Measurements from ENCODE around the gene IL12RB1.
A peak's percentile ranks its signal among the peaks of the same experiment; 100 is the strongest.
"Not testable (repeated sequence)": the region's sequence is repeated elsewhere in the genome, so short reads cannot be mapped to it uniquely, and the experiment has no call there.

IL12RB1 gene

DNA sequence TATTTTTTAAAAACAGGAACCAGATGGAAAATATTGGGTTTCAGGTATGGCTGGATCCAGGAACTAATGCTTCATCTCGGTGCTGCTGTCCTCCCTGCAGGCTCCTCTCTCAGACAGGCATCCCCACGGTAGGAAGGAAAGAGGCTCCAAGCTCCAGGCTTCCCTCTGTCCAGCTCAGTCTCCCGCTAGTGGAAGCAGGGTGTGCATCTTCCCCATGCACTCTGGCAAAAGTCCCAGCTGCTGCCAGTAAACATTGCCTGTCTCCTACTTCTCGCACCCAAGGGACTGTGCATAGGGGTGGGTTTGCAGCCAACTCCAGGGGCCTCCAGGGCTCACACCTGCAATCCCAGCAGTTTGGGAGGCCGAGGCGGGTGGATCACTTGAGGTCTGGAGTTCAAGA, 29.2 kb downstream of the IL12RB1 start:
- Mint-ChIP-seq H3K27ac (no peak overlapping the region), H3K4me3 (no peak overlapping the region), H3K4me1 (ENCODE audit: low read depth) (peaks cover 15% of the 10 kb centered on the region), H3K9me3 (no peaks in the 10 kb centered on the region), H3K36me3 (ENCODE audit: low read depth) (no peaks in the 10 kb centered on the region), H3K27me3 (no peaks in the 10 kb centered on the region)

DNA sequence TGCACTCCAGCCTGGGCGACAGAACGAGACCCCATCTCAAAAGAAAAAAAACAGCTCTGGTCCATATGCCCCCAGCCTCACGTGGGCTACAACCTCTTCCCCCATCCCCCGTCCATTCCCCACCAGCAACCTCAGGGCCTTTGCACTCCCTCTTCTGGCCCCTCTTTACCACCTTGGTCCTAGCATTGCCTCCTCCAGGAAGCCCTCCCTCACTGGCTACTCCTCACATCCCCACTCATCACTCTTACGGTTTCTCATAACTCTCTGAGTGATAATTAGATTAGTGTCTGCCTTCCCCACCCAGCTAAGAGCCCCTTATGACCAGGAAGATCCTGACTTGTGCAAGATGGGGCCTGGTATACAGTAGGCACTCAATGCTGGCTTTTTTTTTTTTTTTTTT, 30.8 kb downstream of the IL12RB1 start:
- H3K4me3 Mint-ChIP-seq, result no peak overlapping the region
- H3K36me3 Mint-ChIP-seq (ENCODE audit: low read depth), result no peaks in the 10 kb centered on the region
- H3K27me3 Mint-ChIP-seq, result no peaks in the 10 kb centered on the region
- H3K9me3 Mint-ChIP-seq, result no peaks in the 10 kb centered on the region
- H3K27ac Mint-ChIP-seq, result no peak overlapping the region
- peaks cover 15% of the 10 kb centered on the region for H3K4me1 Mint-ChIP-seq (ENCODE audit: low read depth)

DNA sequence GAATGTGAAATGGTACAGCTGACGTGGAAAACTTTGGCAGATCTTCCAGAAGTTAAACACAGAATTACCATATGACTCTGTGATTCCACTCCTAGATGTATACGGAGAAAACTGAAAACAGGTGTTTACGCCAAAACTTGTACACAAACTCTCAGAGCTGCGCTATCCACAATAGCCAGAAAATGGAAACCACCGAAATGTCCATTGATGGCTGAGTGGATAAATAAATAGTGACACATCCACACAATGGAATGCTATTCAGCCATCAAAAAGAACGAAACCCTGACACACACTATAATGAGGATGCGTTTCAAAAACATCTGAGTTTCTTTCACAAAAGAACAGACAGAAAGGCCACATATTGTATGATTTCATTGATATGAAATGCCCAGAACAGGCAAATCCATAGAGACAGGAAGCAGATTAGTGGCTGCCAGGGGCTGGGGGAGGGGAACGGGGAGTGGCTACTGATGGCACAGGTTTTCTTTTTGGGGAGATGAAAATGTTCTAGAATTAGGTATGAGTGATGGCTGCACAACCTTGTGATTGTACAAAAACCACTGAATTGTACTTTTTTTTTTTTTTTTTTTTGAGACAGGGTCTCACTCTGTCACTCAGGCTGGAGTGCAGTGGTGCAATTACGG, 33.0 kb downstream of the IL12RB1 start:
- no peaks in the 10 kb centered on the region for H3K9me3 Mint-ChIP-seq
- no peak overlapping the region for H3K27ac Mint-ChIP-seq

DNA sequence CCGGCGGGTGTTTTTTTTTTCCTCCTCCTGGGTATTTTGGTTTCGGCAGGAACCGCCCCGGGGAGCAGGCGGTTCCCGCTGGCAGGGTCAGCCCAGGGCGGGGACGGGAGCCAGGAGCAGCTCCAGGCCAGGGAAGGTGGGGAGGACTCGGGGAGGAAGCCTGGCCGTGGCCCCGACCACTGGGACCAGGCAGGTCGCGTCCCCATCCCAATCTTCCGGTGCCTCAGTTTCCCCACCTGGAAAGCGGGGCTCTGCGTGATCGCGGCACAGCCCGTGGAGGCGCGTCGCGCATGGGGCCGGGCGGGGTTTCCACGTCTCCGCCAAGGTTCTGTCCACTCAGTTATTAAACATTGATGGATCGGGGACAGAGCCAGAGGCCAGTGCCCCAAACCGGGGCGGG, 34.8 kb downstream of the IL12RB1 start:
- H3K27me3 Mint-ChIP-seq, result no peaks in the 10 kb centered on the region
- H3K36me3 Mint-ChIP-seq (ENCODE audit: low read depth), result no peaks in the 10 kb centered on the region
- no peak overlapping the region for H3K27ac Mint-ChIP-seq
- H3K4me3 Mint-ChIP-seq, result no peak overlapping the region
- peaks cover 16% of the 10 kb centered on the region for H3K4me1 Mint-ChIP-seq (ENCODE audit: low read depth)
- H3K9me3 Mint-ChIP-seq, result no peaks in the 10 kb centered on the region

More for the DNA sequence above, 33.0 kb downstream of the IL12RB1 start:
- no peaks in the 10 kb centered on the region for H3K36me3 Mint-ChIP-seq (ENCODE audit: low read depth)
- H3K27me3 Mint-ChIP-seq, result no peaks in the 10 kb centered on the region
- H3K4me1 Mint-ChIP-seq (ENCODE audit: low read depth), result peaks cover 22% of the 10 kb centered on the region
- no peak overlapping the region for H3K4me3 Mint-ChIP-seq

DNA sequence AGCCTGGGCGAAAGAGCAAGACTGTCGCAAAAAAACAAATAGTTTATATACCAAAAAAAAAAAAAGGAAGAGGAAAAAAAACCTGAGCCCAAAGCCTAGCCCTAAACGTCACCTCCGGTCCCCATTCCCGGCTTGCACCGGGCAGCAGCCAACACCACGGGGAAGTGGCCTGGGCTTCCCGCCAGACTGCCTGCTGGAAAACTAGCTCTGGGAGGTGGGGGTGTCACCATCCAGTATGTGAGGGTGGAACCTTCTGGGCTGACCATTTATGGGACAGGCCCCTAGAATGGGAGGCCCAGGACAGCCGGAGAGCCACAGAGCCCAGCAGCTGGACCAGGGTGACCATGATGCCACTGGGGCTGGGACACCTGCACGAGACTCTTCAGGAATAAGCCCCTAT, 37.3 kb downstream of the IL12RB1 start:
- Mint-ChIP-seq H3K4me1 (ENCODE audit: low read depth) (peaks cover 41% of the 10 kb centered on the region), H3K27me3 (no peaks in the 10 kb centered on the region), H3K36me3 (ENCODE audit: low read depth) (no peaks in the 10 kb centered on the region), H3K9me3 (no peaks in the 10 kb centered on the region), H3K4me3 (no peak overlapping the region), H3K27ac (no peak overlapping the region)

DNA sequence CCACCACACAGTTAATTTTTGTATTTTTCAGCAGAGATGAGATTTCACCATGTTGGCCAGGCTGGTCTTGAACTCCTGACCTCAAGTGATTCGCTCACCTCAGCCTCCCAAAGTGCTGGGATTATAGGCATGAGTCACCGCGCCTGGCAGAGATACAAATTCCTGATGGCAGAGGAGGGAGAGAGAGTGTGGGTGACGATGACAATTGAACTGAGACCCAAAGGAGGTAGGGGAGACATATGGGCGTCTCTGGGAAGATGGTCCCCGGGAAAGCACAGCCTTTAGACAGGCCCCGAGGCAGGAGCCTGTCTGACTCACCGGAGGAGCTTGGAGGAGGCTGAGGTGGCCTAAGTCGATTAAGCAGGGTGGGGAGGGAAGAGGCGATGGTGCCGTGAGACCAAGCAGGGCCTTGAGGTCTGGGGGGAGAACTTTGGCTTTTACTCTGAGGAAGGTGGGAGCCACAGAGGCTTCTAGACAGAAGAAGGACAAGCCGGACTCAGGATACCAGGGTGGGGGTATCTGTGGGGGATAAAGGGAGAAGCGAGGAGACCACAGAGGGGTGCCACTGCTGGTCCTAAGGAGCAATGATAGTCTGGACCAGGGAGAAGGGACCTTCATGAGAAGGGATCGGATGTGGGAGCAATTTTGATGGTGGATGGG, 40.5 kb downstream of the IL12RB1 start:
- Mint-ChIP-seq H3K27ac (peak overlapping the region; percentile 81), H3K4me1 (ENCODE audit: low read depth) (peaks cover 60% of the 10 kb centered on the region), H3K27me3 (peaks cover 5% of the 10 kb centered on the region), H3K4me3 (no peak overlapping the region), H3K9me3 (peaks cover 2% of the 10 kb centered on the region), H3K36me3 (ENCODE audit: low read depth) (no peaks in the 10 kb centered on the region)

DNA sequence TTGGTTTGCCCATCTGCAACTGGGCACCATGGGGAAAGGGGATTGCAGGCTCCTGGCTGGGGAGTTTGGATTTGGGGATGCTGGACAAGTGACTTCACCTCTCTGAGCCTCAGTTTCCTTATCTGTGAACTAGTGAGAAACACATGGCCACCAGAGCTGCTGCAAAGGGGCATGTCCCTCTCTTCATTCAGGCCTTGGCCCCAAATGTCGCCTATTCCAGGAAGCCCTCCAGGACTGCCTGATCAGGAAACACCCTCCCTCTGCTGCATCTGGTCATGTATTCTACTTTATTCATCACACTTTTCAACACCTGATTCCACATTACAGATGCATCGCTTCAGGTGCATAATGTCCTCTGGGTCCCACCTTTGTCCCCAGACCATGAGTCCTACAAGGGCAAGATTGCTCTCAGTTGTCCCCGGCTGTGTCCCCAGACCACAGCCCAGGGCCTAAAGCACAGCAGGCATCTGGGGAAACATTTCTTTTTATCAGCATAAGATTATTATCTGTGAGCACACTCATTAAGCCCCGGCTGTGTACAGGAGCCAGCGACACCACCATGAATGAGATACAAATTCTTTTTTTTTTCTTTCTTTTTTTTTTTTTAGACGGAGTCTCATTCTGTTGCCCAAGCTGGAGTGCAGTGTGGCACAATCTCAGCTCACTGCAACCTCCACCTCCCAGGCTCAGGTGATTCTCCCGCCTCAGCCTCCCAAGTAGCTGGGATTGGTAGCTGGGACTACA, 41.3 kb downstream of the IL12RB1 start:
- Mint-ChIP-seq H3K4me3 (peak overlapping the region; percentile 71), H3K9me3 (peaks cover 6% of the 10 kb centered on the region), H3K36me3 (ENCODE audit: low read depth) (no peaks in the 10 kb centered on the region), H3K27me3 (peaks cover 5% of the 10 kb centered on the region), H3K4me1 (ENCODE audit: low read depth) (peaks cover 63% of the 10 kb centered on the region), H3K27ac (peak overlapping the region; percentile 81)

DNA sequence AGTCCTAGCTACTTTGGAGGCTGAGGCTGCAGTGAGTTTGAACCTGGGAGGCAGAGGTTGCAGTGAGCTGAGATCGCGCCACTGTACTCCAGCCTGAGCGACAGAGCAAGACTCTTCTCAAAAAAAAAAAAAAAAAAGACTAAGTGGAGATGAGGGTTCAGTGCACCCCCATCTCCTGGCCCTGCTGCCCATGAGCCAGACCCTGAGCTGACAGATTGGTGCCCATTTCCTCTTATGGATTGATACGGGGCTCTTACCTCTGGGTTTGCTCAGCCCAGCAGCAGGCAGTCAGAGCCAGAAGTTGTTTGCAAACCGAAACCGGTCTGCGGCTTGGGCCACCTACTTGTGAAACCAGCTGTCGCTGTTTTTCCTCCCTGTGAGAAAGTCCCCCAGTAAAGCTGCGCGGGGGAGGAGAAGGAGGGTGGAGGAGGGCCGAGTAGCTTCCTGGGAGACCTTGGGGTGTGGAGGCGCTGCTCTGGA, 41.9 kb downstream of the IL12RB1 start:
- H3K4me1 Mint-ChIP-seq (ENCODE audit: low read depth), result peaks cover 56% of the 10 kb centered on the region
- peaks cover 6% of the 10 kb centered on the region for H3K9me3 Mint-ChIP-seq
- H3K36me3 Mint-ChIP-seq (ENCODE audit: low read depth), result no peaks in the 10 kb centered on the region
- peak overlapping the region; percentile 81 for H3K27ac Mint-ChIP-seq
- peaks cover 5% of the 10 kb centered on the region for H3K27me3 Mint-ChIP-seq
- H3K4me3 Mint-ChIP-seq, result peak overlapping the region; percentile 71

DNA sequence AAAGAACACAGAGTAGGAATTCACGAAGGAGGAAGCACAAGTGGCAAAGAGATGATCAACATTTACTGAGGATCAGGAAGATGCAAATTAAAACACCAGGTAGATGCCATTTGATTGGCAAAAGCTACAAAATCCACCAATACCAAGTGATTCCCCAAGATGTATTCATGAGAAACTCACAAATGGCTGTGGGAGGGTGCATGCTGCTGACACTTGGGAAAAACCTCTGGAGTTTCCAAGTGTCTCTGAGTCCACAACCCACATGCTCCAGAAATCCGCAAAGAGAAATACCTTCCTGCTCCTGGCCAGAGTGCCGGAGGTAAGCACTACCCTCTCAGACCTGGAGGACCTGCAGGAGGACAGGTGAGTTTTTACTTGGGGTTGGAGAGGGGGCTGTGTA, 43.1 kb downstream of the IL12RB1 start:
- peaks cover 56% of the 10 kb centered on the region for H3K4me1 Mint-ChIP-seq (ENCODE audit: low read depth)
- peaks cover 5% of the 10 kb centered on the region for H3K27me3 Mint-ChIP-seq
- H3K9me3 Mint-ChIP-seq, result peaks cover 6% of the 10 kb centered on the region
- H3K4me3 Mint-ChIP-seq, result no peak overlapping the region
- H3K27ac Mint-ChIP-seq, result no peak overlapping the region
- H3K36me3 Mint-ChIP-seq (ENCODE audit: low read depth), result no peaks in the 10 kb centered on the region

DNA sequence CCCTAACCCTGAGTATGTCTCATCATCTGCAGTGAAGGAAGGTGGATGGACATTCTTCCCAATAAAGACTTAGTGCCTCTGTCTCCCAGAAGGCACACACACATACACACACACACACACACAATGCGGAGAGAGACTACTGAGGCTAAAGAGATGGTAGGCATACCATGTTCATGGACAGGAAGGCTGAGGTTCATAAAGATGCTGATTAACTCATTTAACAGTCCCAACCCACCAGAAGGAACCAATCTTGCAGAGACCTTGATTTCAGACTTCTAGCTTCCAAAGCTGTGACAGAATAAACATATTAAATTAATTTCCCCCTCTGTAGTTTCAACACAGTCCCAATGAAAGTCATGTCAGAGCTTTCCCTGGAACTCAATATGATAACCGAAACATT, 45.7 kb downstream of the IL12RB1 start:
- Mint-ChIP-seq H3K36me3 (ENCODE audit: low read depth) (no peaks in the 10 kb centered on the region), H3K4me3 (no peak overlapping the region), H3K4me1 (ENCODE audit: low read depth) (peaks cover 44% of the 10 kb centered on the region), H3K9me3 (peaks cover 6% of the 10 kb centered on the region), H3K27ac (no peak overlapping the region), H3K27me3 (peaks cover 5% of the 10 kb centered on the region)

DNA sequence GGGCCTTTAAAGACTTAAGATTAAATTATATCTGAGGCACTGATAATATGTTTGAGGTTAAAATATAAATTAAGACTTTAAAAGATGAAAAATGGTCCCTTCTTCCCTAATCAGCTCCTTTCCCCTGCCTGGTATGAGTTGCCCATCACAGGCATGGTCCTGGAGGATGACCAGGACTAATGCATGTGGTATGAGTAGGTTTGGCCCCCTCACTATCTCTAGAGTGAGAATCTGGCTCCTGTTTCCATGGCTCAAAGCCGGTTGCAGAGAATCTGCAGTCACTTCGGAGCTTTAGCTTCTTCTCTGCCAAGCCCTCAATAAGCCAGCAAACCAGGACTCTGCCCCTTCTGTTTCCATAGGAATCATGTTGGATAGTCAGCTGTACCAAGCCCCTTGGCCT, 54.6 kb downstream of the IL12RB1 start:
- not testable (repeated sequence) for H3K4me3 Mint-ChIP-seq; H3K27me3 Mint-ChIP-seq; H3K27ac Mint-ChIP-seq; H3K36me3 Mint-ChIP-seq (ENCODE audit: low read depth); H3K9me3 Mint-ChIP-seq
- H3K4me1 Mint-ChIP-seq (ENCODE audit: low read depth), result peaks cover 20% of the 10 kb centered on the region

DNA sequence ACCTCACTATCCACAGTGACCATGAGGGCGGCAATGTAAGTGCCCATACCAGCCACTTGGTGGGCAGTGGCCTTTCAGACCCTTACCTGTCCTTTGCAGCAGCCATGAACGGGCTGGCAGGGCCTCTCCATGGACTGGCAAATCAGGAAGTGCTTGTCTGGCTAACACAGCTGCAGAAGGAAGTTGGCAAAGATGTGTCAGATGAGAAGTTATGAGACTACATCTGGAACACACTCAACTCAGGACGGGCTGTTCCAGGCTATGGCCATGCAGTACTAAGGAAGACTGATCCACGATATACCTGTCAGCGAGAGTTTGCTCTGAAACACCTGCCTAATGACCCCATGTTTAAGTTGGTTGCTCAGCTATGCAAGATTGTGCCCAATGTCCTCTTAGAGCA, 55.3 kb downstream of the IL12RB1 start:
- not testable (repeated sequence) for H3K27ac Mint-ChIP-seq

DNA sequence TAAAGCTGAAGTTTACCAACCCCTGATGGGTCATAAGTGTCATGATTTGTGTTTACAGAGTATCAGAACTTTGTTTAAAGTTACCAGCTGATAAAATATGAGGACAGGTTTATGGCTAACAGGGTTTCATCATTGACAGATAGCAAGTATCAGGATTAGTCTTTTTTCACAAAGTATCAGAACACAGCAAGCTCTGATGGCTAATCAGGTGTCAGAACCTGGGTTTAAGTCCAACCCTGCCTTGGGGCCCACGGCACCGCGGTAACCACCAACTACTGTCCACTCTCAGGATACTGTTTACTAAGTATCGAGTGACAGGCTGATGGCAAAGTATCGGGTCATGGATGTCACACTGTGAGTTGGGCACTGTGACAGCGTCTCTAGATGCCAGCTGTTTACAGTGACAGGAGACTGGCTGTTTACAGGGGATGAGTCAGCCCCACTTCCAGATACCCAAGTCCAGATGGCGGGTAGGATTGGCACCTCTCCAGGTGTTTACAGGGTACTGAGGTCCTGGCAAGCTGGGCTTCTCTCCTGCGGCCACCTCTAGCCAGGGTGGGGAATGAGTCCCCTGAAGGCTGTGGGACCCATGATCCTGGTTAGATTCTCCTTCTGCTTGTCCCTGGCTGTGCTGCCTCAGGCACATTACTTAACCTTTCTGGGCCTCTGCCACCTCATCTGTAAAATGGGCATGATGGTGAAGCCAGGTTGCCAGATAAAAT, 57.0 kb downstream of the IL12RB1 start:
- Mint-ChIP-seq H3K4me3 (no peak overlapping the region), H3K36me3 (ENCODE audit: low read depth) (no peaks in the 10 kb centered on the region), H3K4me1 (ENCODE audit: low read depth) (peaks cover 21% of the 10 kb centered on the region), H3K27ac (no peak overlapping the region), H3K27me3 (no peaks in the 10 kb centered on the region), H3K9me3 (no peaks in the 10 kb centered on the region)

More for the DNA sequence above, 55.3 kb downstream of the IL12RB1 start:
- not testable (repeated sequence) for H3K36me3 Mint-ChIP-seq (ENCODE audit: low read depth); H3K4me3 Mint-ChIP-seq; H3K27me3 Mint-ChIP-seq; H3K9me3 Mint-ChIP-seq
- H3K4me1 Mint-ChIP-seq (ENCODE audit: low read depth), result peaks cover 21% of the 10 kb centered on the region

DNA sequence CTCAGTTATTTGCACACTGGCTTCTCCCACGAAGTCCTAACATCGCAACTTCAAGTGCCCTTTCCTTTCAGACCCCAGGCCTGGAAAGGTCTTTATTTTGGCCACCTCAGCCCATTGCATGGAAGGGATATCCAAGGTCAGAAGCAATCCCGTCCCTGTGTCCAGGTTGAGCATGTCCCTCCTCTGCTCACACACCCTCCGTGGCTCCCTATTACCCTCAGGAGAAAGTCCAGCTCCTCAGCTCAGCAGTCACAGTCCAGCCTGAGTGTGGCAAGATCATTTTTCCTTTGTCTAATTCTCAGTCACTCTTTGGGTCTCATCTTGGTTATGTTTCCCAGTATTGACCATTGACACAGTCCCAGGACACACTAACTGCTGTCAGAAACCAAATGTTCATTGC, 59.6 kb downstream of the IL12RB1 start:
- Mint-ChIP-seq H3K36me3 (ENCODE audit: low read depth) (peaks cover 3% of the 10 kb centered on the region), H3K27ac (no peak overlapping the region), H3K4me3 (no peak overlapping the region), H3K27me3 (no peaks in the 10 kb centered on the region), H3K4me1 (ENCODE audit: low read depth) (peaks cover 42% of the 10 kb centered on the region), H3K9me3 (no peaks in the 10 kb centered on the region)
